PFSK-1 (cell line): ENCODE results near the gene MAGEA8.

Experiments
- FOXP2 ChIP-seq: optimal IDR thresholded peaks from 2 replicates; pipeline ENCODE3; 2011; ENCODE audit warnings: borderline replicate concordance, control low read depth, inconsistent platforms; ENCODE audit not compliant: insufficient read depth; ENCODE audit errors: extremely low read length, extremely low read depth
- POLR2AphosphoS5 ChIP-seq: IDR thresholded peaks from 2 replicates; pipeline ENCODE4 v1.6.1; 2012; ENCODE audit warnings: low read depth, mild to moderate bottlenecking, control low read depth, low read length, moderate library complexity
- SIN3A ChIP-seq: IDR thresholded peaks from 2 replicates; pipeline ENCODE4 v1.6.1; 2012; ENCODE audit warnings: mild to moderate bottlenecking, low read length, moderate library complexity, borderline replicate concordance; ENCODE audit not compliant: insufficient read depth
- TAF1 ChIP-seq: IDR thresholded peaks from 2 replicates; pipeline ENCODE4 v1.6.1; 2012; ENCODE audit warnings: low read length, control low read depth, borderline replicate concordance; ENCODE audit not compliant: insufficient read depth
- TF ChIP-seq, protein P1 (sequence below), 2 experiments: IDR thresholded peaks; 2 replicates each; pipeline versions ENCODE4 v1.6.1 to v1.8.0; 2011 to 2012; ENCODE audit warnings: low read depth in 2 of 2, low read length in 2 of 2, control low read depth in 1 of 2, inconsistent platforms in 1 of 2, mild to moderate bottlenecking in 1 of 2, moderate library complexity in 1 of 2; ENCODE audit not compliant: insufficient read depth in 1 of 2

DNA sequence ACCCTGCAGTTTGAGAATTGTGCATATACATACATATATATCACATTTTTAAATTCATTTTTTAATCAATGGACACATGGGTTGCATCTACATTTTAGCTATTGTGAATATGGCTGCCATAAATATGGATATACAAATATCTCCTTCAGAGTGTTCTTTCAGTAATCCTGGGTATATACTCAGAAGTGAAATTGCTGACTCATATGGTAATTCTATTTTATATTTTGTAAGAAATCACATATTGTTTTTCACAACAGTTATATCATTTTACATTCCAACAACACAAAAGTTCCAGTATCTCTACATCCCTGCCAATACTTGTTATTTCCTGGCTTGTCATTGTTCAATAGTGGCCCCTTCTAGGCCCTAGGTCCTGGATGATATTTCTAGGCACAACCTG is 27.7 kb downstream of the MAGEA8 start:
- TF ChIP-seq TAF1 (no peak), POLR2AphosphoS5 (no peak), SIN3A (no peak), FOXP2 (no peak)
- TF ChIP-seq, protein P1, sequence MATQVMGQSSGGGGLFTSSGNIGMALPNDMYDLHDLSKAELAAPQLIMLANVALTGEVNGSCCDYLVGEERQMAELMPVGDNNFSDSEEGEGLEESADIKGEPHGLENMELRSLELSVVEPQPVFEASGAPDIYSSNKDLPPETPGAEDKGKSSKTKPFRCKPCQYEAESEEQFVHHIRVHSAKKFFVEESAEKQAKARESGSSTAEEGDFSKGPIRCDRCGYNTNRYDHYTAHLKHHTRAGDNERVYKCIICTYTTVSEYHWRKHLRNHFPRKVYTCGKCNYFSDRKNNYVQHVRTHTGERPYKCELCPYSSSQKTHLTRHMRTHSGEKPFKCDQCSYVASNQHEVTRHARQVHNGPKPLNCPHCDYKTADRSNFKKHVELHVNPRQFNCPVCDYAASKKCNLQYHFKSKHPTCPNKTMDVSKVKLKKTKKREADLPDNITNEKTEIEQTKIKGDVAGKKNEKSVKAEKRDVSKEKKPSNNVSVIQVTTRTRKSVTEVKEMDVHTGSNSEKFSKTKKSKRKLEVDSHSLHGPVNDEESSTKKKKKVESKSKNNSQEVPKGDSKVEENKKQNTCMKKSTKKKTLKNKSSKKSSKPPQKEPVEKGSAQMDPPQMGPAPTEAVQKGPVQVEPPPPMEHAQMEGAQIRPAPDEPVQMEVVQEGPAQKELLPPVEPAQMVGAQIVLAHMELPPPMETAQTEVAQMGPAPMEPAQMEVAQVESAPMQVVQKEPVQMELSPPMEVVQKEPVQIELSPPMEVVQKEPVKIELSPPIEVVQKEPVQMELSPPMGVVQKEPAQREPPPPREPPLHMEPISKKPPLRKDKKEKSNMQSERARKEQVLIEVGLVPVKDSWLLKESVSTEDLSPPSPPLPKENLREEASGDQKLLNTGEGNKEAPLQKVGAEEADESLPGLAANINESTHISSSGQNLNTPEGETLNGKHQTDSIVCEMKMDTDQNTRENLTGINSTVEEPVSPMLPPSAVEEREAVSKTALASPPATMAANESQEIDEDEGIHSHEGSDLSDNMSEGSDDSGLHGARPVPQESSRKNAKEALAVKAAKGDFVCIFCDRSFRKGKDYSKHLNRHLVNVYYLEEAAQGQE (IDR thresholded peaks at IDR 0.05; ENCODE audit: insufficient read depth in 1 of 2, low read depth in 2 of 2, low read length in 2 of 2): no peak
